Astrocyte (in vitro differentiated cells and primary cell): ENCODE data around the gene VSTM2B. TPM values are rescaled to one million over a fixed set of nuclear protein-coding genes. Genes with fewer than 3 reads are reported as not detected.

Experiments used
- DNase-seq: peaks from one replicate; pipeline ENCODE4 v3.0.0-alpha.2; 2010; ENCODE audit warnings: low read depth
- FAIRE-seq: peaks from 2 replicates; lab custom pipeline; 2011; peaks lifted over from hg19 to GRCh38; lab: Jason Lieb, UNC
- H2AFZ ChIP-seq: 2 replicates; pipeline ENCODE4 v1.6.0; 2012; ENCODE audit warnings: low read depth, low read length, inconsistent platforms
- H3K27ac ChIP-seq: 2 replicates; pipeline ENCODE4 v1.5.1; 2011; ENCODE audit warnings: low read depth, low read length, inconsistent platforms
- H3K27me3 ChIP-seq: 2 replicates; pipeline ENCODE4 v1.6.0; 2011; ENCODE audit warnings: low read length, inconsistent platforms; ENCODE audit not compliant: insufficient read depth
- H3K36me3 ChIP-seq: 2 replicates; pipeline ENCODE4 v1.5.1; 2011; ENCODE audit warnings: low read length, inconsistent platforms; ENCODE audit not compliant: insufficient read depth
- H3K4me1 ChIP-seq: 2 replicates; pipeline ENCODE4 v1.5.1; 2011; ENCODE audit warnings: low read length, inconsistent platforms; ENCODE audit not compliant: insufficient read depth
- H3K4me2 ChIP-seq: 2 replicates; pipeline ENCODE4 v1.6.0; 2012; ENCODE audit warnings: low read length, inconsistent platforms
- H3K4me3 ChIP-seq: 2 replicates; pipeline ENCODE4 v1.5.1; 2011; ENCODE audit warnings: low read depth, mild to moderate bottlenecking, low read length, inconsistent platforms; ENCODE audit not compliant: insufficient read depth
- H3K79me2 ChIP-seq: 2 replicates; pipeline ENCODE4 v1.6.0; 2012; ENCODE audit warnings: mild to moderate bottlenecking, low read length, inconsistent platforms; ENCODE audit not compliant: insufficient read depth
- H3K9ac ChIP-seq: 2 replicates; pipeline ENCODE4 v1.6.0; 2012; ENCODE audit warnings: mild to moderate bottlenecking, low read length, inconsistent platforms
- H3K9me3 ChIP-seq: 2 replicates; pipeline ENCODE4 v1.5.1; 2012; ENCODE audit warnings: low read depth, mild to moderate bottlenecking, low read length, inconsistent platforms; ENCODE audit not compliant: insufficient read depth
- H4K20me1 ChIP-seq: 2 replicates; pipeline ENCODE4 v1.6.0; 2012; ENCODE audit warnings: low read length, inconsistent platforms; ENCODE audit not compliant: insufficient read depth
- H3K27ac Mint-ChIP-seq: one replicate; pipeline ENCODE4 v1.8.0; 2021; ENCODE audit warnings: mild to moderate bottlenecking, mixed read lengths; ENCODE audit not compliant: unreplicated experiment
- H3K27me3 Mint-ChIP-seq: one replicate; pipeline ENCODE4 v1.8.0; 2021; ENCODE audit warnings: low read depth, mixed read lengths; ENCODE audit not compliant: unreplicated experiment
- H3K36me3 Mint-ChIP-seq: one replicate; pipeline ENCODE4 v1.8.0; 2021; ENCODE audit warnings: low read depth, mixed read lengths; ENCODE audit not compliant: unreplicated experiment
- H3K4me1 Mint-ChIP-seq: one replicate; pipeline ENCODE4 v1.8.0; 2021; ENCODE audit warnings: low read depth, mixed read lengths; ENCODE audit not compliant: unreplicated experiment
- H3K4me3 Mint-ChIP-seq: one replicate; pipeline ENCODE4 v1.8.0; 2021; ENCODE audit warnings: mild to moderate bottlenecking, moderate library complexity, mixed read lengths; ENCODE audit not compliant: unreplicated experiment
- H3K9me3 Mint-ChIP-seq: one replicate; pipeline ENCODE4 v1.8.0; 2021; ENCODE audit warnings: mild to moderate bottlenecking, mixed read lengths; ENCODE audit not compliant: unreplicated experiment
- CTCF ChIP-seq: IDR thresholded peaks from 2 replicates; pipeline ENCODE4 v1.5.1; 2011; ENCODE audit warnings: low read depth, mild to moderate bottlenecking, inconsistent platforms, low read length, moderate library complexity; ENCODE audit not compliant: insufficient read depth
- EZH2 ChIP-seq: IDR thresholded peaks from 2 replicates; pipeline ENCODE4 v1.6.1; 2012; ENCODE audit warnings: mild to moderate bottlenecking, low read length, inconsistent platforms; ENCODE audit not compliant: insufficient read depth
- total RNA-seq: library from RNA; stranded (reverse); gene quantifications from 2 replicates; pipeline ENCODE4 v1.2.1, GENCODE V29; 2021

The VSTM2B gene
- total RNA-seq, 1 donor from 2014 or later: not detected

GRCh38 chr19:29531458-29532025 is 5.7 kb downstream of the VSTM2B start:
- H3K27ac Mint-ChIP-seq: no peak overlapping the region
- H3K9ac ChIP-seq: no peak overlapping the region
- no peaks in the 10 kb centered on the region for H3K79me2 ChIP-seq
- peaks cover 78% of the 10 kb centered on the region for H3K27me3 Mint-ChIP-seq
- no peaks in the 10 kb centered on the region for H3K36me3 Mint-ChIP-seq
- H3K36me3 ChIP-seq: no peaks in the 10 kb centered on the region
- H3K4me3 ChIP-seq: no peak overlapping the region
- no peak for FAIRE-seq
- peaks cover 2% of the 10 kb centered on the region for H3K4me1 Mint-ChIP-seq
- TF ChIP-seq CTCF (no peak), EZH2 (no peak)
- H2AFZ ChIP-seq: no peak overlapping the region
- no peaks in the 10 kb centered on the region for H3K4me1 ChIP-seq
- peaks cover 34% of the 10 kb centered on the region for H3K27me3 ChIP-seq
- no peak overlapping the region for H3K27ac ChIP-seq
- peaks cover 2% of the 10 kb centered on the region for H3K9me3 Mint-ChIP-seq
- H4K20me1 ChIP-seq: no peaks in the 10 kb centered on the region
- H3K9me3 ChIP-seq: peaks cover 7% of the 10 kb centered on the region
- no peak overlapping the region for H3K4me2 ChIP-seq
- DNase-seq: no peak
- H3K4me3 Mint-ChIP-seq: no peak overlapping the region

- Histone ChIP-seq H3K4me2 (no peak overlapping the region), H3K27me3 (peaks cover 29% of the 10 kb centered on the region), H4K20me1 (no peaks in the 10 kb centered on the region), H3K9me3 (peaks cover 7% of the 10 kb centered on the region), H2AFZ (no peak overlapping the region), H3K9ac (no peak overlapping the region), H3K36me3 (no peaks in the 10 kb centered on the region), H3K4me1 (no peaks in the 10 kb centered on the region), H3K4me3 (no peak overlapping the region), H3K27ac (no peak overlapping the region), H3K79me2 (no peaks in the 10 kb centered on the region)
- peaks cover 2% of the 10 kb centered on the region for H3K9me3 Mint-ChIP-seq
- no peaks in the 10 kb centered on the region for H3K36me3 Mint-ChIP-seq
- FAIRE-seq (no peak), DNase-seq (no peak)
- H3K27ac Mint-ChIP-seq: no peak overlapping the region
- H3K4me3 Mint-ChIP-seq: no peak overlapping the region
- peaks cover 2% of the 10 kb centered on the region for H3K4me1 Mint-ChIP-seq
- TF ChIP-seq CTCF: no peak
- no peak for TF ChIP-seq EZH2
- peaks cover 79% of the 10 kb centered on the region for H3K27me3 Mint-ChIP-seq
These were observed 6.3 kb downstream of the VSTM2B start for GRCh38 chr19:29532097-29532496.

DNA sequence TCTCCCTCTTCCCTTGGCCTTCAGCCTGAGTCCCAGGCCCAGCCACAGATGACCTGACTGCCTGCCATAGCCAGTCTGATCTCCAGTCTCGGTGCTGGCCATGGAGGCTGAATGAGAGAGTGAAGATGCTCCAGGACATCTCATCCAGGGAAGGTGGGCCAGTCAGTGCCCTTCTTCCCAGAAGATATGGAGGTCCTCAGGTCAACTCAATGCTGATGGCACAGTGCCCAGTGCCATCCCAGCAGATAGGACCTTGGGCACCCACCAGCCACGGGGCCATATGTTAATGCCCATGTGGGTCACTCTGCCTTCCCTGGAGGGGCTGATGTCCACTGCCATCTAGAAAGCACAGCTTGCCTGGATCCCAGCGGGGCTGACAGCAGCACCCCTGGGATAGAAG is 7.2 kb downstream of the VSTM2B start:
- H3K4me2 ChIP-seq: no peak overlapping the region

More for the DNA sequence above, 7.2 kb downstream of the VSTM2B start:
- TF ChIP-seq CTCF: no peak
- no peak for TF ChIP-seq EZH2
- Histone ChIP-seq H3K79me2 (no peaks in the 10 kb centered on the region), H3K9me3 (peaks cover 7% of the 10 kb centered on the region), H3K9ac (no peak overlapping the region), H3K27me3 (peaks cover 22% of the 10 kb centered on the region), H3K36me3 (no peaks in the 10 kb centered on the region), H3K27ac (no peak overlapping the region), H3K4me1 (no peaks in the 10 kb centered on the region), H2AFZ (no peak overlapping the region), H3K4me3 (no peak overlapping the region), H4K20me1 (no peaks in the 10 kb centered on the region)
- no peaks in the 10 kb centered on the region for H3K36me3 Mint-ChIP-seq
- peaks cover 77% of the 10 kb centered on the region for H3K27me3 Mint-ChIP-seq
- FAIRE-seq: no peak
- no peak for DNase-seq
- H3K4me3 Mint-ChIP-seq: no peak overlapping the region
- H3K9me3 Mint-ChIP-seq: peaks cover 2% of the 10 kb centered on the region
- no peaks in the 10 kb centered on the region for H3K4me1 Mint-ChIP-seq
- H3K27ac Mint-ChIP-seq: no peak overlapping the region
